H1 (cell line): ENCODE measurements around the gene GNA12.

Experiments
- CEBPB ChIP-seq: IDR thresholded peaks from 2 replicates; pipeline ENCODE4 v1.6.1; 2012; ENCODE audit warnings: low read depth, low read length
- EZH2 ChIP-seq: fragments of 200-600 bp; sonication (generic); IDR thresholded peaks from 2 replicates; pipeline ENCODE4 v1.7.1; 2012; ENCODE audit warnings: low read depth, mild to moderate bottlenecking, moderate library complexity, low read length, inconsistent platforms; ENCODE audit not compliant: severe bottlenecking
- FOSL1 ChIP-seq: IDR thresholded peaks from 2 replicates; pipeline ENCODE4 v1.6.1; 2011; ENCODE audit warnings: mild to moderate bottlenecking, low read depth, low read length, moderate library complexity; ENCODE audit not compliant: insufficient read depth
- HDAC2 ChIP-seq, 2 experiments: fragments of 300-600 bp in 1 of 2; sonication (generic) in 1 of 2; IDR thresholded peaks; 2 replicates each; pipeline ENCODE4 v1.6.1; 2011 to 2012; ENCODE audit warnings: low read depth in 2 of 2, low read length in 2 of 2, mild to moderate bottlenecking in 2 of 2, moderate library complexity in 2 of 2, borderline replicate concordance in 1 of 2, inconsistent platforms in 1 of 2
- JUND ChIP-seq: IDR thresholded peaks from 2 replicates; pipeline ENCODE4 v1.6.1; 2011; ENCODE audit warnings: mild to moderate bottlenecking, improper control_type of control experiment, low read length
- POLR2A ChIP-seq, 2 experiments: IDR thresholded peaks; 1 replicate in 1 of 2; 2 replicates in 1 of 2; pipeline ENCODE4 v1.6.1; 2011; ENCODE audit warnings: low read depth in 2 of 2, low read length in 2 of 2, mild to moderate bottlenecking in 2 of 2; ENCODE audit errors: control extremely low read depth in 1 of 2
- RAD21 ChIP-seq, 2 experiments: IDR thresholded peaks in 1 of 2; conservative IDR thresholded peaks in 1 of 2; 2 replicates each; pipeline ENCODE4 v1.6.1; 2011; ENCODE audit warnings: low read depth in 2 of 2, low read length in 2 of 2, improper control_type of control experiment in 1 of 2, inconsistent platforms in 1 of 2, mild to moderate bottlenecking in 1 of 2, moderate library complexity in 1 of 2
- SRF ChIP-seq: IDR thresholded peaks from 2 replicates; pipeline ENCODE4 v1.6.1; 2011; ENCODE audit warnings: mild to moderate bottlenecking, low read depth, low read length, moderate library complexity
- TAF1 ChIP-seq: IDR thresholded peaks from 2 replicates; pipeline ENCODE4 v1.6.1; 2011; ENCODE audit warnings: mild to moderate bottlenecking, low read depth, low read length
- TF ChIP-seq, protein P1 (sequence below): IDR thresholded peaks from 2 replicates; pipeline ENCODE4 v1.6.1; 2011; ENCODE audit warnings: low read depth, mild to moderate bottlenecking, low read length; ENCODE audit not compliant: insufficient read depth
- TF ChIP-seq, protein P2 (sequence below), 3 experiments: IDR thresholded peaks; 1 replicate in 2 of 3; 2 replicates in 1 of 3; pipeline versions ENCODE4 v1.5.1 to v1.6.1; 2011; ENCODE audit warnings: low read length in 3 of 3, mild to moderate bottlenecking in 3 of 3, inconsistent platforms in 2 of 3, low read depth in 1 of 3, moderate library complexity in 1 of 3; ENCODE audit not compliant: insufficient read depth in 1 of 3; ENCODE audit errors: control extremely low read depth in 1 of 3

DNA sequence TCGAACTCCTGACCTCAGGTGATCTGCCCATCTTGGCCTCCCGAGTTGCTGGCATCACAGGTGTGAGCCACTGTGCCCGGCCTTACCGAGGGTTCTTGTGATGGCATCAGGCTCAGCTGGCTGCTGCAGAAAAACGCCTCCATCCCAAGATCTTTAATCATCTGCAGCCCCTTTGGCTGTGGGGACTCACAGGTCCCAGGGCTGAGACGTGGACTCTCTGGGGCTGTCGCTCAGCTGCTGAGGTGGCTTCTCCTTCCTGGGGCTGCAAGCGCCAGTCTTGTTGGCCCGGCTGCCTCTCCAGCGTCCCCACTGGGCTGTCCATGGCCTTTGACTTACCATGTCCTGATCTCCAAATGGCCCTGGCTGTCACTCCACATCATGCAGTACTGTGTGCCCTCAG, 136.1 kb downstream of the GNA12 start:
- no peak for TF ChIP-seq EZH2
- TF ChIP-seq, protein P1, sequence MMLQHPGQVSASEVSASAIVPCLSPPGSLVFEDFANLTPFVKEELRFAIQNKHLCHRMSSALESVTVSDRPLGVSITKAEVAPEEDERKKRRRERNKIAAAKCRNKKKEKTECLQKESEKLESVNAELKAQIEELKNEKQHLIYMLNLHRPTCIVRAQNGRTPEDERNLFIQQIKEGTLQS: no peak
- TF ChIP-seq POLR2A (IDR thresholded peaks at IDR 0.05; ENCODE audit: control extremely low read depth in 1 of 2, low read depth in 2 of 2, low read length in 2 of 2): no peak
- no peak for TF ChIP-seq SRF
- no peak for TF ChIP-seq FOSL1
- TF ChIP-seq, protein P2, sequence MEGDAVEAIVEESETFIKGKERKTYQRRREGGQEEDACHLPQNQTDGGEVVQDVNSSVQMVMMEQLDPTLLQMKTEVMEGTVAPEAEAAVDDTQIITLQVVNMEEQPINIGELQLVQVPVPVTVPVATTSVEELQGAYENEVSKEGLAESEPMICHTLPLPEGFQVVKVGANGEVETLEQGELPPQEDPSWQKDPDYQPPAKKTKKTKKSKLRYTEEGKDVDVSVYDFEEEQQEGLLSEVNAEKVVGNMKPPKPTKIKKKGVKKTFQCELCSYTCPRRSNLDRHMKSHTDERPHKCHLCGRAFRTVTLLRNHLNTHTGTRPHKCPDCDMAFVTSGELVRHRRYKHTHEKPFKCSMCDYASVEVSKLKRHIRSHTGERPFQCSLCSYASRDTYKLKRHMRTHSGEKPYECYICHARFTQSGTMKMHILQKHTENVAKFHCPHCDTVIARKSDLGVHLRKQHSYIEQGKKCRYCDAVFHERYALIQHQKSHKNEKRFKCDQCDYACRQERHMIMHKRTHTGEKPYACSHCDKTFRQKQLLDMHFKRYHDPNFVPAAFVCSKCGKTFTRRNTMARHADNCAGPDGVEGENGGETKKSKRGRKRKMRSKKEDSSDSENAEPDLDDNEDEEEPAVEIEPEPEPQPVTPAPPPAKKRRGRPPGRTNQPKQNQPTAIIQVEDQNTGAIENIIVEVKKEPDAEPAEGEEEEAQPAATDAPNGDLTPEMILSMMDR (IDR thresholded peaks at IDR 0.05; ENCODE audit: control extremely low read depth in 1 of 3, insufficient read depth in 1 of 3, low read depth in 1 of 3, low read length in 3 of 3): no peak
- no peak for TF ChIP-seq CEBPB
- no peak for TF ChIP-seq JUND
- TF ChIP-seq RAD21 (IDR thresholded peaks at IDR 0.05 in 1 of 2, conservative IDR thresholded peaks at IDR 0.05 in 1 of 2; ENCODE audit: low read depth in 2 of 2, low read length in 2 of 2): no peak
- no peak for TF ChIP-seq TAF1
- no peak for TF ChIP-seq HDAC2 (IDR thresholded peaks at IDR 0.05; ENCODE audit: borderline replicate concordance in 1 of 2, low read depth in 2 of 2, low read length in 2 of 2)
